ENCODE measurements around the gene TNS3.

DNA sequence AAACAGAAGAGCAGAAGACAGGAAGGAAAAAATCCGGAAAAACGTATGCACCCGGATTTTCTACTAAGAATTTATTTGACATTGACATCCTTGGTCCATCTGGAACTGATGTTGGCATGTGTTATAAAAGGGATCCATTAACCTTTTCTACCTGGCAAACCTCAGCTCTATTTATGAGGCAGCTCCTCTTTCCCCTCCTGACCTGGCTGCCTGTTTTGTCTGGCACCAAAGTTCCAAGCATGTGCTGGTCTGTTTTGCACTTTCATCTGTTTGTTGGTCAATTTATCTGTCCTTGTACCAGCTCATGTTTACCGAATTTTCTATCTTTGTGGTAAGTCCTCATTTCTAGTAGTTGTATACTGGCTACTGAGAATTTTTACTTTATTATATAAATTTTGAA is 258.0 kb downstream of the TNS3 start:
- no peak for TF ChIP-seq CTCF (IDR thresholded peaks at IDR 0.05; ENCODE audit: low read depth, low read length, poor library complexity, severe bottlenecking)
- TF ChIP-seq EZH2phosphoT487 (IDR thresholded peaks at IDR 0.05; ENCODE audit: borderline replicate concordance, low read length) = no peak

Data from DOHH2 (cell line).